T-helper 1 cell treated with Interleukin-12 subunit alpha and Interleukin-12 subunit beta and Interleukin-4 antibody, amounts not matched to agents 30 ng/mL and 1 ng/mL, for 36 hours (primary cell): ENCODE results near the gene PRDM11. TPM values are rescaled to one million over a fixed set of nuclear protein-coding genes. Genes with fewer than 3 reads are reported as not detected.

ENCODE experiments used
- intact Hi-C: fragments of 100-400 bp; cut with micrococcal nuclease; formaldehyde crosslinking; loops from one replicate; pipeline ENCODE4 v1.15.1; 2024
- total RNA-seq: library from RNA; stranded (reverse); gene quantifications from 2 replicates; pipeline ENCODE4 v1.2.3, GENCODE V29; 2022

PRDM11 gene
- total RNA-seq, 1 donor from 2014 or later, result 1.8 TPM

- intact Hi-C loops, result no loop called here
These were observed 24.0 kb downstream of the PRDM11 start for GRCh38 chr11:45170484-45170883.

GRCh38 chr11:45171550-45171949 is 25.1 kb downstream of the PRDM11 start:
- intact Hi-C loops, result no loop called here

- intact Hi-C loops, result no loop called here
These were observed 26.6 kb downstream of the PRDM11 start for GRCh38 chr11:45173064-45173463.

DNA sequence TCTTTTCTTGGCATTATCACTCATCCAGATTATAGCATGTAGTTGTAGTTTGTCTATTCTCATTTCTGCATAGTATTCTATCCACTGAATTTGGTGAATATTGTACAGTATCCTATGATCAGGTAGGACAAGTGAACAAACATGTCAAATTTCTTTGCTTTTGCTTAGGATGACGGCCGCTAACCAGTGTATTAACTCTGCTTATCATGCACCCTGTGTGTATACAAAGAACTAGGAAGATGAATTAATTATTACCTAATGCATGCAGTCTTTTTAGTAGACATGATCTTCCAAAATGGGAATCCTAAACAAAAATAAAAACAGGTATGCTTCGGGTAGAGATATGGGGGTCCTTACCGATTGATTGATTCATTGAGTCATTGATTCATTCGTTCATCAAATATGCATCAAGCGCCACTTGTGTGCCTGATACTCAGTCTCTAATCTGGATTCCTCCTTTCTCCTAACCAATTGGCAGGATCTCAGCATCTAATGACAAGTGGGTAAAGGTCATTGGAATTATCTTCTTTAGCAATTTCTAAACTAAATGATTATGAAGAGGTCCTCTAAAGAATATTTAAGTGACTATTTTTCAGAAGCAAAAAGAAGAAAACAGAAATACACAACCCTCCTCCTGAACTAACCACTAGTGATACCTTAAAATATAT is 27.9 kb downstream of the PRDM11 start:
- intact Hi-C loops, result no loop called here

DNA sequence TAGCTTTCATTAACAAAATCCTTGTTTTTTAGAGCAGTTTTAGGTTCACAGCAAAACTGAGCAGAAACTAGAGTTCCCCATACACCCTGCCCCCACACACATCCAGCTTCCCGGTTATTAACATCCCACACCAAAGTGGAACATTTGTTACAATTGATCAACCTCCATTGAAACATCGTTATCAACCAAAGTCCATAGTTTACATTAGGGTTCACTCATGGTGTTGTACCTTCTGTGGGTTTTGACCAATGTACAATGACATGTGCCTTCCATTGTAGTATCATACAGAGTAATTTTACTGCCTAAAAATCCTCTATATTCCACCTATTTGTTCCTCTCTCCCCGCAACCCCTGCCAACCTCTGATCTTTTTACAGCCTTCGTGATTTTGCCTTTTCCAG is 28.5 kb downstream of the PRDM11 start:
- intact Hi-C loops, result no loop called here

- intact Hi-C loops, result no loop called here
These were observed 30.6 kb downstream of the PRDM11 start for GRCh38 chr11:45176996-45177395.

GRCh38 chr11:45178223-45178622 is 31.8 kb downstream of the PRDM11 start:
- intact Hi-C loops, result no loop called here

DNA sequence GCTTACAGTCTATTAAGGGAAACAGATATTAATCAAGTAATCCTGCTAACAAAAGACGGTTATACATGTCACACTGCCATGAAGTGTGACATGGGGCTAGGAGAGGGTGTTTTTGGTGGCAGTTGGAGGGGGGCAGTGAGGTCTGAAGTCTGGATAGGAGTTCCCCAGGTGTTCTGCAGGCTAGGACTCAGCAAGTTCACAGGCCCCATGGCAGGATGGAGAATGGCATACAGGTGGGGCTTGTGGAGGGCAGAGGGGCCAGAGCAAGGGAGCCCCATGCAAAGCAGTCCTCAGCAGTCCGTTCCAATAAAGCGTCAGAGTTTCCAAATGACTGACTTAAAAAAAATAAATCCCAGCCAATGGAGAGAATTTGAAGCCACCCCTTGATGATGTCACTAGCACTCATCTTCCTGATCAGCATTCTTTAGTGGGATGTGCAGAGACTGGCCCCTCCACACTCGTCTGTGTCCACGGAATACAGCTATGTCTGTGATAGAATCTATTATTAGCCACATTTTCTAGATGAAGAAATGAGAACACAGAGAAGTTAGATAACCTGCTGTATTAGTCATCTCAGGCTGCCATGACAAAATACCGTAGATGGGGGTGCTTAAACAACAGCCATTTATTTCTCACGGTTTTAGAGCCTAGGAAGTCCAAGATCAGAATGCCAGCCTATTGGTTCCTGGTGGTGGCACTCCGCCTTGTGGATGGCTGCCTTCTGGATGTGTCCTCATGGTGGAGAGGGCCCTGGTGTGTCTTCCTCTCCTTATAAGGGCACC is 32.6 kb downstream of the PRDM11 start:
- intact Hi-C loops, result no loop called here

DNA sequence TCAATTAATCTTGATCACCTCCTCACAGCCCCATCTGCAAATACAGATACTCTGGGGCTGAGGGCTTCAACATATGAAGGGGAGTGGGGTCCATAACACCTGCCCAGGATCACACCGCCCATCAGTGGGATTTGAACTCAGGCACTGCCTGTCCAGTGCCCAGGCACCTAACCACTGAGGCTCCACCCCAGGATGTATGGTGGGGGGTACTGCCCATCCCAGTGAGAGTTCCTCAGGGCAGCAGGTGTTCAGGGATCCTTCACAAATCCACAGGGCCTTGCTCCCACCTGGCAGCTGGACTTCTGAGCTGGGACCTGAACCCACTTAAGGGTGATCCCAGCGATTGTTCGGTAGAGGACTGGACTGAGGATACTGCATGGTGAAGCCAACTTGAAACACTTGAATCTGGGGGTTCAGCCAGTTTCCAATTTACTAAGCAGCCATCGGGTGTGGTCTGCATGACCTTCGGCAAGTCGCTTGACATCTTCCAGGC is 33.3 kb downstream of the PRDM11 start:
- intact Hi-C loops, result no loop called here

- intact Hi-C loops, result no loop called here
These were observed 33.9 kb downstream of the PRDM11 start for GRCh38 chr11:45180179-45180847.

GRCh38 chr11:45180848-45181192 is 34.4 kb downstream of the PRDM11 start:
- intact Hi-C loops, result no loop called here

DNA sequence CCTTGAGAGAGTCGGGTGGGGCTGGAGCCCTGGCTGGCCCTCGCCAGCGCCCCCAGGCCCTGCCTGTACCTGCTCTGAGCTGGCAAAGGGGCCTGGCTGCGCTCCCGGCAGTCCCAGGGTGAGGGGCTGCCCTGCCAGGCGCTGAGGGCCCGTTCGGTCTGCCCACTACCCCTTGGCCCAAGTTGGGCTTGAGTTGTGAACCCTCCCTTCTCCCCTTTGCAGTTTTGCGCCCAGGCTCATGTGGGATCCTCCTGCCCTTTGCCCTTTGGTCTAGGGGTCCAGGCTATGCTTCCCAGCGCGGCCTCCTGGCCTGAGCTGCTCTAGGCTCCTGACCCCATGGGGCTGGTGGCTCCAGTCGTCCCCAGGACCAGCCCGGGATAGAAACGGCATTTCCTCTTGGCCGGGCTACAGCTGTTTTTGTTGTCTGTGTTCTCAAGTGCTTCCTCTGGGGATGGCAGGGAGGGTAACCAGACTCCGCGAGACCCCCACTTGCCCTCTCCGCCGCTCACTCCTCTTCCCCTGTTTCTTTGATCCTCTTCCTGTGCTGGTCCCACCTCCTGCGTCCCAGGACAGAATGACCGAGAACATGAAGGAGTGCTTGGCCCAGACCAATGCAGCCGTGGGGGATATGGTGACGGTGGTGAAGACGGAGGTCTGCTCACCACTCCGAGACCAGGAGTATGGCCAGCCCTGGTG is 34.9 kb downstream of the PRDM11 start:
- intact Hi-C loops, result no loop called here

GRCh38 chr11:45181889-45182550 is 35.6 kb downstream of the PRDM11 start:
- intact Hi-C loops, result no loop called here

- intact Hi-C loops, result no loop called here
These were observed 36.5 kb downstream of the PRDM11 start for GRCh38 chr11:45182902-45183301.

GRCh38 chr11:45184640-45185039 is 38.2 kb downstream of the PRDM11 start:
- intact Hi-C loops, result no loop called here

GRCh38 chr11:45185228-45185729 is 38.8 kb downstream of the PRDM11 start:
- intact Hi-C loops, result no loop called here

DNA sequence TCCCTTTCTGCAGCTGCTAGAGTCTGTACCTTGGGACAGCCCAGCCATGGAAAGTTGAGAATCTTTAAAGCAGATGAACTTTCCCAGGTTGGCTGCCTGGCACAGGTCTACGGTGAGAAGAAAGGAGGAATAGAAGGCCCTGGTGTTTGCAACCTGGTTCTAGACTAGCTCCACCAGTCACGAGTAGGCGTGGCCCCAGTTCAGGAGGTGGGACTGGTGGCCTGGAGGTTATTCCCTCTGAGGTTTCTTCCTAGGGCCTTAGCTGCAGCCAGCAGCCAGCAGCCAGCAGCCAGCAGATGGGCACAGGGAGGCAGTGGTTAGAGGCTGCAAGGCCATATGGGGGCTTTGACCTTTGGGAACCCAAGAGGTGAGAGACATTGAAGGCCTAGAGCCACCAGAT is 40.9 kb downstream of the PRDM11 start:
- intact Hi-C loops, result no loop called here

GRCh38 chr11:45188127-45188526 is 41.7 kb downstream of the PRDM11 start:
- intact Hi-C loops, result no loop called here

DNA sequence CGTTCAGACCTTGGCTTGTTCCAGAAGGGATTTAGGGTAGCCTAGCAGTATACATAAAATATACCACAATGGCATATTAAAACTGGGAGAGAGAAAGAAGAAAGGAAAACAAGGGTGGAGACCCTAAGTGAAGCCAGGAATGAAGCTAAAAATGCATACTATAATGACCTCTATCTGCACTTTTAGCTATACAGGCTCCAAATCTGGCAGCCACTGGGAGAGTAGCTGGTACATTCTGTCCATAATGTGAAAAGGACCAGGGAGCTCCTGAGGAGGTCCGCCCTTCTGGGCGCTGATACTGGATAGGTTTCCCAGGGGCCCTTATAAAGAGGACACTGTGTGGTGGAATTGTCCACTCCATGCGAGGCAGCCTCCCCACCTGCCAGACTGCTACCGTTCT is 42.8 kb downstream of the PRDM11 start:
- intact Hi-C loops, result no loop called here

- intact Hi-C loops, result no loop called here
These were observed 47.3 kb downstream of the PRDM11 start for GRCh38 chr11:45193695-45194094.

DNA sequence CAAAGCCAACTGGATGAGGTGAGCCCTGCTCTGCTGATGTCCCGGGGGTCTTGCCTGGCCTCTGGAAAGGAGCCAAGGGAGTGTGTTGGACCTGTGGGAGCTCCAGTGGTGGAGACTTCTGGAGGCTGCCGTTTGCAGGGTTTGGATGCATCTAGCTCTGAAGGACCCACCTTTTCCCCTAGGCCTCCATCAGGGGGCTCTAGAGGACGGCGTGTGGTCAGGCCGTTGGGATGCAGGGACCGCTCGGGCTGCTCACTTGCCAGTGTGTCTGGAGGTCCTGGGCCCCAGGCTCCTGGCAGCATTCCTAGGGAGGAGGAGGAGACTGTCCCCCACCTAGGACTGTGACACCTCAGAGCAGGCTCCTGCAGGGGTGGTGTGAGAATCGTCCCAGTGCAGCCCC is 58.3 kb downstream of the PRDM11 start:
- intact Hi-C loops, result no loop called here
